Karpas-422 (cell line): Measurements from ENCODE around the gene PPARA. TPM values are rescaled to one million over a fixed set of nuclear protein-coding genes. Genes with fewer than 3 reads are reported as not detected.
"Not testable (repeated sequence)": the region's sequence is repeated elsewhere in the genome, so short reads cannot be mapped to it uniquely, and the experiment has no call there.

Experiments
- DNase-seq: peaks from one replicate; pipeline ENCODE4 v3.0.0-alpha.2; 2015
- H2AFZ ChIP-seq: fragments of 200-600 bp; sonication (generic); 2 replicates; pipeline ENCODE4 v1.6.1; 2014; ENCODE audit warnings: antibody characterized with exemption, low read length, mixed read lengths
- H3K27ac ChIP-seq: fragments of 200-600 bp; sonication (generic); 2 replicates; pipeline ENCODE4 v1.5.1; 2014; ENCODE audit warnings: mild to moderate bottlenecking, low read length, moderate library complexity
- H3K27me3 ChIP-seq: fragments of 200-600 bp; sonication (generic); 2 replicates; pipeline ENCODE4 v1.6.1; 2014; ENCODE audit warnings: low read length, mixed read lengths
- H3K36me3 ChIP-seq: fragments of 200-600 bp; sonication (generic); 2 replicates; pipeline ENCODE4 v1.6.1; 2014; ENCODE audit warnings: low read length, mixed read lengths; ENCODE audit not compliant: insufficient read depth
- H3K4me1 ChIP-seq: fragments of 200-600 bp; sonication (generic); 2 replicates; pipeline ENCODE4 v1.6.1; 2014; ENCODE audit warnings: mild to moderate bottlenecking, low read length, mixed read lengths
- H3K4me2 ChIP-seq: fragments of 200-600 bp; sonication (generic); 2 replicates; pipeline ENCODE4 v1.6.1; 2014; ENCODE audit warnings: low read length, low read depth, mild to moderate bottlenecking; ENCODE audit not compliant: poor library complexity, severe bottlenecking
- H3K4me3 ChIP-seq: fragments of 200-600 bp; sonication (generic); 2 replicates; pipeline ENCODE4 v1.5.1; 2014; ENCODE audit warnings: mild to moderate bottlenecking, antibody characterized with exemption, low read length, mixed read lengths
- H3K79me2 ChIP-seq: fragments of 200-600 bp; sonication (generic); 2 replicates; pipeline ENCODE4 v1.6.1; 2014; ENCODE audit warnings: mild to moderate bottlenecking, low read length, mixed read lengths
- H3K9ac ChIP-seq: fragments of 200-600 bp; sonication (generic); 2 replicates; pipeline ENCODE4 v1.6.0; 2014; ENCODE audit warnings: low read length
- H3K9me2 ChIP-seq: fragments of 200-600 bp; sonication (generic), shearing (Covaris generic); replicated peaks from 2 replicates; pipeline ENCODE4 v1.6.0; 2014; ENCODE audit warnings: mild to moderate bottlenecking, low read length, moderate library complexity; ENCODE audit not compliant: insufficient read depth
- H3K9me3 ChIP-seq: fragments of 300-700, 200-600 bp; sonication (generic); 2 replicates; pipeline ENCODE4 v1.6.1; 2014; ENCODE audit warnings: low read length, mixed read lengths
- H4K20me1 ChIP-seq: fragments of 200-600 bp; sonication (generic); 2 replicates; pipeline ENCODE4 v1.6.1; 2014; ENCODE audit warnings: mild to moderate bottlenecking, antibody characterized with exemption, low read length, low read depth; ENCODE audit not compliant: insufficient read depth
- total RNA-seq: library from RNA; depleted of rRNA; stranded (reverse); fragments of >200 nt; shearing (Covaris generic); gene quantifications from 2 replicates; pipeline ENCODE4 v1.2.3, GENCODE V29; 2014; ENCODE audit warnings: low replicate concordance

Gene PPARA
- total RNA-seq, 1 experiment from 2014 or later, result 23.5 TPM

DNA sequence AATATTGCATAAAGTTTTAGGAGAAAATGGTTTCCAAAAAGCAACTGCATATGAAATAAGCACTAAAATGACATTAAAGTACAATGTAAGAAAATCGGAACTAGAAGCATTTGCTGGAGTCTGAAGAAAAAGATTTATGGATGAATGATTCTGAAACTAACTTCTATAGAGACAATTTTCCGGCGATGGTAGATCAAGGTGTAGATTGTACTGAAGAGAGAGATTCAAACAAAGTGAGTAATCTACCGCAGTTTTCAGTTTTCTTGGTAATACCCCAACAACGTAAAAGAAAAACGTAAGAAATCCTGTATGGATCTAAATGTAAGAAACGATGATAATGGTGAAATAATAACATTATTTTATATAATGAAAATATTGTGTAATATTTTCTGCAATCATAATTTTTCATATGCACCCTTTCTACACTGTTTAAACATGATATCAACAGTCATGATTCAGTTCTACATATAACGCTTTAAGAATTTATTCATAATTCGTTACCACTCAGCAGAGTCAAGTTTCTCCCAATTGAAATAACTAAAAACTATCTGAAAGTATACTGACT lies 101.6 kb downstream of the PPARA start:
- Histone ChIP-seq H3K4me1 (peaks cover 23% of the 10 kb centered on the region), H3K9me2 (no peaks in the 10 kb centered on the region), H3K27me3 (no peaks in the 10 kb centered on the region), H3K9me3 (no peaks in the 10 kb centered on the region), H3K4me3 (no peak overlapping the region), H3K36me3 (no peaks in the 10 kb centered on the region), H3K4me2 (peak overlapping the region; percentile 88), H3K9ac (no peak overlapping the region), H4K20me1 (no peaks in the 10 kb centered on the region), H2AFZ (no peak overlapping the region), H3K27ac (no peak overlapping the region), H3K79me2 (peaks cover 9% of the 10 kb centered on the region)
- DNase-seq, result no peak

GRCh38 chr22:46256358-46256958 lies 106.1 kb downstream of the PPARA start:
- Histone ChIP-seq H3K79me2 (no peaks in the 10 kb centered on the region), H3K9me3 (no peaks in the 10 kb centered on the region), H3K4me2 (no peak overlapping the region), H3K9me2 (no peaks in the 10 kb centered on the region), H3K27me3 (no peaks in the 10 kb centered on the region), H3K36me3 (no peaks in the 10 kb centered on the region), H4K20me1 (no peaks in the 10 kb centered on the region), H2AFZ (no peak overlapping the region), H3K4me3 (no peak overlapping the region), H3K27ac (no peak overlapping the region), H3K4me1 (peaks cover 3% of the 10 kb centered on the region), H3K9ac (no peak overlapping the region)
- no peak for DNase-seq

GRCh38 chr22:46259374-46259773 lies 109.0 kb downstream of the PPARA start:
- Histone ChIP-seq H3K4me1 (peaks cover 3% of the 10 kb centered on the region), H3K27ac (no peak overlapping the region), H3K79me2 (no peaks in the 10 kb centered on the region), H3K9ac (no peak overlapping the region), H3K9me3 (no peaks in the 10 kb centered on the region), H2AFZ (no peak overlapping the region), H3K27me3 (no peaks in the 10 kb centered on the region), H3K4me3 (no peak overlapping the region), H3K36me3 (no peaks in the 10 kb centered on the region), H3K4me2 (no peak overlapping the region), H3K9me2 (no peaks in the 10 kb centered on the region), H4K20me1 (no peaks in the 10 kb centered on the region)
- DNase-seq, result no peak

DNA sequence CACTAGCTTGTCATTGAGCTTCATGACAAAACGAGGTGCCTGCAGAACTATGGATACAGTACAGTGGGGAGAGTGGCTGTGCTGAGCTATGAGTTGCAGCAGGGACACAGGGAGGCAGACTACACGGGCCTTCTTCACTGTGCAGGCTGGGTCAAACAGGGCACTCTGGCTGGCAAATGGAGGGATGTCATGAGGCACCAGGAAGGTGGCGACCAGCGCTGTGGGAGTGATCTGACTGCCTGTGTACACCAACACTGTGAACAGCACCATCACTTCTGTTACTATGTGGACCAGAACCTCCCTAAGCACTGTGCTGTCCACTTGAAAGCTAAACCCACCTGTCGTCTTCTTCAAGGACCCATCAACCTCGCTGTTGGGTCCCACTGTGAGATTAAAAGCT lies 109.7 kb downstream of the PPARA start:
- Histone ChIP-seq H3K27ac (no peak overlapping the region), H3K4me3 (no peak overlapping the region), H3K9ac (no peak overlapping the region), H3K36me3 (no peaks in the 10 kb centered on the region), H3K27me3 (no peaks in the 10 kb centered on the region), H3K79me2 (no peaks in the 10 kb centered on the region), H3K4me1 (peaks cover 3% of the 10 kb centered on the region), H3K9me2 (no peaks in the 10 kb centered on the region), H3K9me3 (no peaks in the 10 kb centered on the region), H3K4me2 (no peak overlapping the region), H4K20me1 (no peaks in the 10 kb centered on the region), H2AFZ (no peak overlapping the region)
- DNase-seq, result no peak

- H3K79me2 ChIP-seq, result no peaks in the 10 kb centered on the region
- no peaks in the 10 kb centered on the region for H3K36me3 ChIP-seq
- no peak overlapping the region for H3K27ac ChIP-seq
- H2AFZ ChIP-seq, result no peak overlapping the region
- H3K4me1 ChIP-seq, result peaks cover 9% of the 10 kb centered on the region
- no peaks in the 10 kb centered on the region for H3K9me3 ChIP-seq
- no peak overlapping the region for H3K4me2 ChIP-seq
- H3K4me3 ChIP-seq, result no peak overlapping the region
- DNase-seq, result no peak
- no peaks in the 10 kb centered on the region for H4K20me1 ChIP-seq
- no peak overlapping the region for H3K9ac ChIP-seq
- H3K9me2 ChIP-seq, result no peaks in the 10 kb centered on the region
- no peaks in the 10 kb centered on the region for H3K27me3 ChIP-seq
Measured at GRCh38 chr22:46262449-46263215, 112.3 kb downstream of the PPARA start.

GRCh38 chr22:46263216-46263590 lies 112.9 kb downstream of the PPARA start, which contains the start of gene PKDREJ:
Gene PKDREJ (minus strand): TSS chr22:46263343. CDS start chr22:46263322, 21 bp downstream.
- Histone ChIP-seq H2AFZ (no peak within 1 kb of the TSS), H3K4me3 (no peak within 1 kb of the TSS)

DNA sequence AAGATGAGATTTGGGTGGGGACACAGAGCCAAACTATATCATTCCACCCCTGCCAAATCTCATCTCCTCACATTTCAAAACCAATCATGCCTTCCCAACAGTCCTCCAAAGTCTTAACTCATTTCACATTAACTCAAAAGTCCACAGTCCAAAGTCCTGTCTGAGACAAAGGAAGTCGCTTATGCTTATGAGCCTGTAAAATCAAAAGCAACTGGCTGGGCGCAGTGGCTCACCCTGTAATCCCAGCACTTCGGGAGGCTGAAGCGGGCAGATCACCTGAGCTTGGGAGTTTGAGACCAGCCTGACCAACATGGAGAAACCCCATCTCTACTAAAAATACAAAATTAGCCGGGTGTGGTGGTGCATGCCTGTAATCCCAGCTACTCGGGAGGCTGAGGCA lies 114.2 kb downstream of the PPARA start:
- H3K4me1 ChIP-seq, result peaks cover 17% of the 10 kb centered on the region
- H3K36me3 ChIP-seq, H4K20me1 ChIP-seq, H3K9me3 ChIP-seq, H2AFZ ChIP-seq, H3K9me2 ChIP-seq, H3K27me3 ChIP-seq, H3K27ac ChIP-seq, H3K4me3 ChIP-seq, H3K9ac ChIP-seq, H3K4me2 ChIP-seq, DNase-seq: not testable (repeated sequence)
- H3K79me2 ChIP-seq, result peaks cover 11% of the 10 kb centered on the region

More at GRCh38 chr22:46263216-46263590, 112.9 kb downstream of the PPARA start, which contains the start of gene PKDREJ:
- peaks cover 3% of the 10 kb centered on the region for H3K79me2 ChIP-seq
- H3K36me3 ChIP-seq, result no peaks in the 10 kb centered on the region
- no peaks in the 10 kb centered on the region for H4K20me1 ChIP-seq
- H3K4me2 ChIP-seq, result no peak within 1 kb of the TSS
- DNase-seq, result no peak
- H3K9me2 ChIP-seq, result no peaks in the 10 kb centered on the region
- H3K4me1 ChIP-seq, result peaks cover 9% of the 10 kb centered on the region
- no peaks in the 10 kb centered on the region for H3K27me3 ChIP-seq
- no peak within 1 kb of the TSS for H3K27ac ChIP-seq
- H3K9ac ChIP-seq, result no peak within 1 kb of the TSS
- H3K9me3 ChIP-seq, result no peaks in the 10 kb centered on the region

DNA sequence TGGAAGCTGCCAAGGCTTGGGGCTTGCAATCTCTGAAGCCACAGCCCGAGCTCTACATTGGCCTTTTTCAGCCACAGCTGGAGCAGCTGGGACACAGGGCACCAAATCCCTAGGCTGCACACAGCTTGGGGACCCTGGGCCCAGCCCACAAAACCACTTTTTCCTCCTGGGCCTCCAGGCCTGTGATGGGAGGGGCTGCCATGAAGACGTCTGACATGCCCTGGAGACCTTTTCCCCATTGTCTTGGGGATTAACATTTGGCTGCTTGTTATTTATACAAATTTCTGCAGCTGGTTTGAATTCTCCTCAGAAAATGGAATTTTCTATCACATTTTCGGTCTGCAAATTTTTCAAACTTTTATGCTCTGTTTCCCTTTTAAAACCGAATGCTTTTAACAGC lies 115.3 kb downstream of the PPARA start:
- H3K27me3 ChIP-seq, H3K36me3 ChIP-seq, H3K9me3 ChIP-seq, H3K27ac ChIP-seq, H3K9me2 ChIP-seq, DNase-seq, H3K4me2 ChIP-seq, H3K4me3 ChIP-seq, H2AFZ ChIP-seq, H4K20me1 ChIP-seq, H3K9ac ChIP-seq: not testable (repeated sequence)
- H3K79me2 ChIP-seq, result peaks cover 11% of the 10 kb centered on the region
- H3K4me1 ChIP-seq, result peaks cover 17% of the 10 kb centered on the region
